ENCODE results near the gene SINHCAF.
"Not testable (repeated sequence)": the region's sequence is repeated elsewhere in the genome, so short reads cannot be mapped to it uniquely, and the experiment has no call there.

The SINHCAF gene

GRCh38 chr12:31325877-31326631 is at the start of gene SINHCAF:
Gene SINHCAF (minus strand): TSS chr12:31326150. CDS start chr12:31298204, 27,946 bp downstream.
- DNase-seq: peak; percentile 98 to 99

- not testable (repeated sequence) for DNase-seq
Measured at GRCh38 chr12:31375422-31375821, 49.5 kb upstream of the SINHCAF start.

- no peak for DNase-seq
Measured at GRCh38 chr12:31371256-31371620, 45.3 kb upstream of the SINHCAF start.

GRCh38 chr12:31370531-31371255 is 44.7 kb upstream of the SINHCAF start:
- no peak for DNase-seq

- DNase-seq: no peak
Measured at GRCh38 chr12:31369712-31370521, 44.0 kb upstream of the SINHCAF start.

GRCh38 chr12:31368666-31369361 is 42.9 kb upstream of the SINHCAF start:
- no peak for DNase-seq

- no peak for DNase-seq
Measured at GRCh38 chr12:31366104-31366621, 40.2 kb upstream of the SINHCAF start.

- DNase-seq: no peak
Measured at GRCh38 chr12:31363831-31364230, 37.9 kb upstream of the SINHCAF start.

GRCh38 chr12:31363416-31363809 is 37.5 kb upstream of the SINHCAF start:
- no peak for DNase-seq

- peak; percentile 11 to 12 for DNase-seq
Measured at GRCh38 chr12:31362759-31363415, 36.9 kb upstream of the SINHCAF start.

GRCh38 chr12:31362115-31362758 is 36.3 kb upstream of the SINHCAF start:
- DNase-seq: no peak

- DNase-seq: no peak
Measured at GRCh38 chr12:31361730-31362114, 35.8 kb upstream of the SINHCAF start.

GRCh38 chr12:31355747-31356107 is 29.8 kb upstream of the SINHCAF start:
- no peak for DNase-seq

GRCh38 chr12:31353750-31354708 is 28.1 kb upstream of the SINHCAF start:
- DNase-seq: no peak

- DNase-seq: no peak
Measured at GRCh38 chr12:31346267-31346666, 20.3 kb upstream of the SINHCAF start.

GRCh38 chr12:31343139-31343538 is 17.2 kb upstream of the SINHCAF start:
- DNase-seq: no peak

- DNase-seq: no peak
Measured at GRCh38 chr12:31342286-31342685, 16.3 kb upstream of the SINHCAF start.

- DNase-seq: no peak
Measured at GRCh38 chr12:31339831-31340622, 14.1 kb upstream of the SINHCAF start.

- no peak for DNase-seq
Measured at GRCh38 chr12:31337952-31338351, 12.0 kb upstream of the SINHCAF start.

- DNase-seq: no peak
Measured at GRCh38 chr12:31331242-31331641, 5.3 kb upstream of the SINHCAF start.

Data from CD4-positive, alpha-beta T cell treated with Interleukin-1 beta for 1 hour (primary cell).